HG02981 (cell line): ENCODE data around the gene TGFA.
A peak's percentile ranks its signal among the peaks of the same experiment; 100 is the strongest.

Experiments used
- ATAC-seq: cut with Tn5 transposase; IDR thresholded peaks from one replicate; pipeline ENCODE4 v1.9.1; 2021; ENCODE audit warnings: mild to moderate bottlenecking, moderate library complexity; ENCODE audit not compliant: unreplicated experiment

Gene TGFA

GRCh38 chr2:70553334-70553583 lies 367 bp downstream of the TGFA start:
- ATAC-seq = no peak

DNA sequence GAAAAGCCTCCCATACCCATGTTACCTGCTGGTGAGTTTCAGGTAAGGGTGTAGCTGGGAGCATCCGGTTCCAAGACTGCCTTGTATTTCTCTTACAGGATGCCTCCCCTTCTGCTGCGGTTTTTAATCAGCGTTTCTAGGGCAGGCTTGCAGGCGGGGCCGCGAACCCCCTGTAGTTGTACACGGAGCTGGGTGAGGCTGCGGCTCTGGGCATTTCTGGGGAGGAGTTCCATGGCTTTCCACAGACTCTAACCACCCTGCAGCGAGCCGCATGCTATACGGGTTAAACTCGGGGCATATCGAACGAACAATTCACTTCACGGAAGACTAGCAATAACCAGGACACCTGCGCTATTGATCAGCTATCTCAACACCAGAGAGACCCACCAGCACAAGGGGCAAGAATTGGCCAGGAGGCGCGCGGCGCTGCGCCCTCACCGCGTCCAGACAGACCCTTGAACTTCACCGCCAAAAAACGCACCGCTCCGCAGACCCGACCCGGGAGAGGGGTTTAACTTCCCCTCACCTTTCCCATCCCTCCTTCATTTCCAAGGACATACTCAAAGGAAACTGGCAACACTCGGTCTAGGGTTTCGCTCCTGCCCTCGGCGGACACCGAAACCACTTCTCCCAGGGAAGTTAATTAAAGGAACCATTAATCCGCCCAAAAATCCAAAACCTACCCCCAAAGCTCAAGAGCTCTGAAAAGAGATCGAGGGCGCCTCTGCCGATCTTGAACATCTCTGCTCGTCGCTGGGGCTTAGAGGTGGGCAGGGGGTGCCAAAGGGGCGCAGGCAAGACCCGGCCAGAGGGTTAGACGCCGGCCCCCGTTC lies 909 bp downstream of the TGFA start:
- no peak for ATAC-seq

DNA sequence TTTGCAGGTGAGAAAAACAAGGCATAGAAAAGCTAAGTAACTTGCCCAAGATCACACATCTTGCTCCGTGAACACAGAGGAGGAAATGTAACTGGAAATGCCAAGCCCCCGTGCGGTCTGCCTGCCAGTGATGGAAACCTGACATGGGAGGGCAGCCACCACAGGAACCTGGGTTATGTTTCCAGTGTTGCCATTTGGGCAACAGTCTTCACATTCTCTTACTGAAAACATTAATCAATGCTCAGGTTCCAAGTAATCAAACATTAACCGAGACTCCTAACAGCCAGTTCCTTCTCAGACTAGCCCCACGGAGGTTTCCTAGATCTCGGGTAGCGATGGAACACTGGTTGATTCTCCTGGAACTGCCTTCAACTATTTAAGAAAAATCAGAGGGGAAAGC lies 2.5 kb downstream of the TGFA start:
- no peak for ATAC-seq

- no peak for ATAC-seq
Observed at GRCh38 chr2:70549962-70550361, 3.7 kb downstream of the TGFA start.

GRCh38 chr2:70549064-70549710 lies 4.4 kb downstream of the TGFA start:
- ATAC-seq = no peak

GRCh38 chr2:70548233-70548632 lies 5.4 kb downstream of the TGFA start:
- no peak for ATAC-seq

- no peak for ATAC-seq
Observed at GRCh38 chr2:70546885-70547284, 6.7 kb downstream of the TGFA start.

- ATAC-seq = no peak
Observed at GRCh38 chr2:70546376-70546775, 7.2 kb downstream of the TGFA start.

DNA sequence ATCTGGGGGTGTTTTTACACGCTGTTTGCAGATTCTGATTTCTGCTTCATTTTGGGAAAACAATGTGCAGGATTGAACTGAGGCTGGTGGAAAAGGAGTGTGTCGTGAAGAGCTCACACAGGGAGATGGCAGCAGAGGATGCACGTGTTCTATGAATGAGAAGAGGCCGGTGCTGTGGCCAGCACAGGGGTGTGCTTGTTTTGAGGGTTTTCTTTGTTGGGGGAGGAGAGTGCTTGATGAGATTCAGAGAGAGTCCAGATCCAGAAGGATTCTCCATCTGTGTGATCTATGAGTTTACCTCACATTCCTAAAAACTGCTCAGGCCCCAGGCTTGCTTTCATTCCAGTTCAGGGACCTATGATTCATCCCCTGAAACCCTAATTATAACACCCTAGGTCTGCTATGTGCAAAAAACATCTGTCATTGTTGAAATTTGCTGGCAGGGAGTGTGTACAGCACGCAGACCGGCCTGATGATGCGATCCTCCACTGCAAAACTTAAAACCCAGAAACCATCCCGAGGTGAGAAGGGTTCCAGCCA lies 12.1 kb downstream of the TGFA start:
- ATAC-seq = no peak

GRCh38 chr2:70537840-70538239 lies 15.8 kb downstream of the TGFA start:
- ATAC-seq = no peak

- ATAC-seq = no peak
Observed at GRCh38 chr2:70536517-70537055, 17.0 kb downstream of the TGFA start.

GRCh38 chr2:70535573-70535972 lies 18.1 kb downstream of the TGFA start:
- ATAC-seq = no peak

DNA sequence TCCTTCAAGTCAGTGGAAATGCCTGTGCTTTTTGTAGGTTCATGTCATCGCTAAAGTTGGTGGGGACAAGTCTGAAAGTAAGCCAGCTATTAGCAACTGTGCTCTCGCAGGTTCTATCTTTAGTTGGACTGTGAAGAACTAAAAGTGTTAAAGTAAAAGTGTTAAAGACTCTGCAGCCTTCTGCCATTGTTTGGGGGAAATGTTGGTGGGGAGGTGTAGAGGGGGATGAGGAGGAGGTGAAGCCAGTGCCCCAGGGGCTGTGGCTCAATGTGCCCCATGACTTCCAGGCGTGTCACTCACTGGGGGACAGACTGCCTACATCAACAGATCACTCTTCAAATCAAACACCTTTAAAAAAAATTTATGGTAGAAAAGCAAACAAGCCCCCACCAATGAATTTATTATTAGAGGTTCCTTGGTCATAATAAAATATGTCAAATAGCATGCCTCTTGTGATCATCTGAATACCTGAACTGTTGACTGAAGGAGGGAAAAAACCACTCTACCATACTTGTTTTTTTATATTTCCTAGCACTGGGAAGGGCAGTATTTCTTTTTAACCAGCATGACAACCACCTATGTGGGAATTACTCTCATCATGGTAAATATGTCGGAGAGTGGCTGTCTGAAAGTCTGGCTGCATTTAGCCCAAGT lies 19.3 kb downstream of the TGFA start:
- no peak for ATAC-seq

DNA sequence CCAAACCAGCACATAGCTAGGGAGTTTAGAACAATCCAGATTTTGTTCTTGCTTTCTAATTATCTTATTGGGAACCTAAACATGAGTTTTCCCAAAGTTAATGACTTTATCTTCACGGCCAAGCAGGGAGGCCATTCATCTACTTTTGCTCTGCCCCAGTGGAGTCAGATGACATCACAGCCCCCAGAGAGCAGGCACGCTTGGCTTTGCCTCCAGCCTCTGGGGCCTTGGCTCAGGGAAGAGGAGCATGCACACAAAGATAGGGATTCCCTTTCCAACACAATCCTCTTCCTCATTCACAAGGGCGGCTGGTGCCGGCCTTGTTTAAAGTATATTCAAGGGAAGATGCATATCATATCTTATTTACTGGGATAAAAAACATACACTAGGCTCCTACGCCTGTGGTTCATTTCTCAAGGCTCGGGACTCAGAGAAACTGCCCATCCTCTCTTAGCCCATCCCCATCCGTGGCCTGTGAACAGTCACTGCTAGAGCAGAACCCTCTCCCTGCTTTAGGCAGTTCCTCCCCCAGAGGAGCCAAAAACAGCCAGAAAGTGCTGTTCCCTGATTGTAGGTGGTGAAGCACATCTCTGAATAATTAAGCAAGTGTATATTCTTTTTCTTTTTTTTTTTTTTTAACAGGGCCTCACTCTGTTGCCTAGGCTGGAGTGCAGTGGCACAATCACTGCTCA lies 21.2 kb downstream of the TGFA start:
- no peak for ATAC-seq

DNA sequence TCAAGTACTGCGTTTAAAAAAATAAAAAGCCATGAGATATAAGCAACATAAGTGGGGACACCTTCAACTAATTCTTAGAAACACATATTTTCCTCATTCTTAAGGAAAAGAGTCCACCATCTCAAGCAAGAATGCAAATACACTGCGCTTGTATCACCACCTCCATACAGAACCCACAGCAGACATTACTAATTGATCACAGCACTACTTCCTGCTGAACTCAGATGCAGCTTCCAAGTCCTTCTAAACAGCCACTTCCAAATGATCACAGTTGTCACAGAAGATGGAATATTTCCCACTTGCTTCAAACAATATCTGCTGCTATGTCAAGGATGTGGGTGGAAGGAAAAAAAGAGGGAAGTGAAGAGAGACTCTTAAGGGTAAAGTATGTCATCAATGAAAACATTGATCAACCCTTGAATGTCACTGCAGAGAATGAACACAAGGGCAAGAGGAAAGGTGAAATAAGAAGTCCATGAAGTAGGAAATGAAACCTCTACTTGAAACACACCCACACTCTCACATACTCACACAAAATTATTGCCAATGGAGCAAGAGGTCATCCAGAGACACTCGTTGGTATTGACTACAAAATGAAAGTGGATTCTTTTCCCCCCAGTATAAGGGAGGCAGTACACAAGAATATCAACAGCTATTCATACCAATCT lies 22.1 kb downstream of the TGFA start:
- ATAC-seq = no peak

DNA sequence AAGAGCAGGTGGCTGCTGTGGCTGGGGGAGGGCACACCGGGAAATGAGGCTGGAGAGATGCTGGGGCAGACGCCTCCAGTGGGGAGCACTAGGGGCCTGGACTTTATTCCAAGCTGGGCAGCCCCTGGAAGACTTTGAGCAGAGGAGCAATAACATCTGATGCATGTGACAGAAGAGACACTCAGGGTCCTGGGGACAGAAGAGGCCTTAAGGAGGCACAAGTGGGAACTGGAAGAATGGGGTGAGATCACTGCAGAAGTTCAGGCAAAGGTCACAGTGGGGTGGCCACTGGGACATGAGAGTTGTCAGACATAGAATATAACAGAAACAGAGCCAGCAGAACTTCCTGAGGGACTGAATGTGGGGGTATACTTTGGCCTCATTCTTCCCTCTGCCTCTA lies 24.0 kb downstream of the TGFA start:
- ATAC-seq = no peak

DNA sequence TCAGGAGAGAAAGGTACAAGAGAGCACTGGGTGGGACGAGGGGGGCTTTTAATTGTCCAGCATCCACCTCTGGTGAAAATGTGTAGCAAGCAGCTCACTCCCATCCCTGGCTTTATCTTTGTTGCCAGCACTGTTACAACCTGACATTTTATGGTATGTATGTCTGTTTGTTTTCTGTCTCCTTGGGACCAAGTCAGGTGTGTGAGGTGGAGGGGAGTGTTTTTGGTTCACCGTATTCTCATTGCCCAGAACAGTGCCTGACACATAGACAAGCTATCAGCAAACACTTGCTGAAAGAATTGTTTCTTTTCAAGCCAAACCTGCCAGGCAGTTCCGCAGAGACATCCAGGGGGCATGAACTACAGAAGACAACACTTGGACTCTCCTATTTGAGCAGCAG lies 24.7 kb downstream of the TGFA start:
- ATAC-seq = no peak

- ATAC-seq = no peak
Observed at GRCh38 chr2:70528276-70528675, 25.4 kb downstream of the TGFA start.

GRCh38 chr2:70527447-70528080 lies 26.1 kb downstream of the TGFA start:
- ATAC-seq = peak; percentile 42

GRCh38 chr2:70526126-70526525 lies 27.5 kb downstream of the TGFA start:
- ATAC-seq = no peak
